Measurements from ENCODE around the gene DSN1. TPM values are rescaled to one million over a fixed set of nuclear protein-coding genes. Genes with fewer than 3 reads are reported as not detected.

Gene DSN1
- total and polyA plus RNA-seq, 2 experiments from 2014 or later, result 19.4 to 26.4 TPM

DNA sequence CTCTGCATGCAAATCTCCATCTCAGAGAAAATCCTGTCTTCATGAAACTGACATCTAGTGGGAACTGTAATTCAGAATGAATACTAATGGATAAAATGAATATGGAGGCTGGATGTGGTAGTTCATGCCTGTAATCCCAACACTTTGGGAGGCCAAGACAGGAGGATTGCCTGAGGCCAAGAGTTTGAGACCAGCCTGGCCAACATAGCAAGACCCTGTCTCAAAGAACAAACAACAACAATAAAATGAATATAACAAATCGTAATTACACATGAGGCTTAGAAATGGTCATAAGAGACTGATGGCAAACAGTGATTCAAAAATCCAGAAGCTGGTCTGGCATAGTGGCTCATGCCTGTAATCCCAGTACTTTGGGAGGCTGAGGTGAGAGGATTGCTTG, 44.6 kb upstream of the DSN1 start:
- H3K27me3 Mint-ChIP-seq (ENCODE audit: insufficient read depth, low read depth, poor library complexity), result peaks cover 10% of the 10 kb centered on the region
- H3K4me3 ChIP-seq, result no peak overlapping the region
- H3K27ac Mint-ChIP-seq, result no peak overlapping the region
- H3K4me2 ChIP-seq, result no peak overlapping the region
- peaks cover 21% of the 10 kb centered on the region for H3K4me1 Mint-ChIP-seq
- H3K36me3 ChIP-seq (ENCODE audit: insufficient read depth), result peaks cover 8% of the 10 kb centered on the region; the same call in 1 of the 2 replicates
- no peaks in the 10 kb centered on the region; the same call in 1 of the 2 replicates for H4K20me1 ChIP-seq (replicated peaks; ENCODE audit: insufficient read depth)
- H3K4me1 ChIP-seq (ENCODE audit: insufficient read depth), result peaks cover 21% of the 10 kb centered on the region
- H2AFZ ChIP-seq, result no peak overlapping the region
- 0 out of 2 replicates have a peak, but pooled peaks cover 5% of the 10 kb centered on the region for H3F3A ChIP-seq (replicated peaks; ENCODE audit: low read depth)
- TF ChIP-seq EZH2 (IDR thresholded peaks at IDR 0.05; ENCODE audit: low read depth, unreplicated experiment) (no peak), ZNF331 (CRISPR knock-in tag; IDR thresholded peaks at IDR 0.05; ENCODE audit: low read depth) (no peak), JUNB (IDR thresholded peaks at IDR 0.05; ENCODE audit: unreplicated experiment) (no peak), ZNF114 (CRISPR knock-in tag; IDR thresholded peaks at IDR 0.05) (no peak), CREB1 (CRISPR knock-in tag; IDR thresholded peaks at IDR 0.05; ENCODE audit: low read depth) (no peak), NANOG (IDR thresholded peaks at IDR 0.05; ENCODE audit: borderline replicate concordance) (no peak), EZH2phosphoT487 (IDR thresholded peaks at IDR 0.05; ENCODE audit: unreplicated experiment) (no peak)
- peaks cover 36% of the 10 kb centered on the region for H3K36me3 Mint-ChIP-seq (ENCODE audit: low read depth)
- H3K4me3 Mint-ChIP-seq, result no peak overlapping the region
- no peaks in the 10 kb centered on the region for H3K9me2 ChIP-seq (ENCODE audit: insufficient read depth)
- H3K79me2 ChIP-seq (replicated peaks; ENCODE audit: insufficient read depth), result no peaks in the 10 kb centered on the region
- H3K27ac ChIP-seq (ENCODE audit: low read depth), result no peak overlapping the region
- no peak for DNase-seq (ENCODE audit: low spot score)
- H3K9me3 Mint-ChIP-seq, result no peaks in the 10 kb centered on the region
- H3K27me3 ChIP-seq (ENCODE audit: insufficient read depth), result no peaks in the 10 kb centered on the region
- ATAC-seq, result no peak

GRCh38 chr20:36817496-36817895, 43.9 kb upstream of the DSN1 start:
- DNase-seq (ENCODE audit: low spot score), result no peak
- Mint-ChIP-seq H3K9me3 (no peaks in the 10 kb centered on the region), H3K27me3 (ENCODE audit: insufficient read depth, low read depth, poor library complexity) (peaks cover 6% of the 10 kb centered on the region), H3K4me1 (peaks cover 20% of the 10 kb centered on the region), H3K27ac (no peak overlapping the region), H3K36me3 (ENCODE audit: low read depth) (peaks cover 36% of the 10 kb centered on the region), H3K4me3 (no peak overlapping the region)
- no peaks in the 10 kb centered on the region for H3K79me2 ChIP-seq (replicated peaks; ENCODE audit: insufficient read depth)
- H3K4me2 ChIP-seq, result no peak overlapping the region
- H3K36me3 ChIP-seq (ENCODE audit: insufficient read depth), result peaks cover 8% of the 10 kb centered on the region; the same call in 1 of the 2 replicates
- H3K4me3 ChIP-seq, result no peak overlapping the region
- H3K27me3 ChIP-seq (ENCODE audit: insufficient read depth), result no peaks in the 10 kb centered on the region
- H3K9me2 ChIP-seq (ENCODE audit: insufficient read depth), result no peaks in the 10 kb centered on the region
- H3K27ac ChIP-seq (ENCODE audit: low read depth), result no peak overlapping the region
- H4K20me1 ChIP-seq (replicated peaks; ENCODE audit: insufficient read depth), result no peaks in the 10 kb centered on the region; the same call in 1 of the 2 replicates
- 0 out of 2 replicates have a peak, but pooled peaks cover 5% of the 10 kb centered on the region for H3F3A ChIP-seq (replicated peaks; ENCODE audit: low read depth)
- no peak overlapping the region for H2AFZ ChIP-seq
- ATAC-seq, result no peak
- peaks cover 21% of the 10 kb centered on the region for H3K4me1 ChIP-seq (ENCODE audit: insufficient read depth)
- no peak for TF ChIP-seq CTCF (conservative IDR thresholded peaks at IDR 0.05; ENCODE audit: low read depth in 2 of 2)
- TF ChIP-seq STAT1 (IDR thresholded peaks at IDR 0.05; ENCODE audit: unreplicated experiment), result no peak
- TF ChIP-seq CREB1 (CRISPR knock-in tag; IDR thresholded peaks at IDR 0.05; ENCODE audit: low read depth), result no peak
- TF ChIP-seq EZH2phosphoT487 (IDR thresholded peaks at IDR 0.05; ENCODE audit: unreplicated experiment), result no peak
- TF ChIP-seq, protein P1, sequence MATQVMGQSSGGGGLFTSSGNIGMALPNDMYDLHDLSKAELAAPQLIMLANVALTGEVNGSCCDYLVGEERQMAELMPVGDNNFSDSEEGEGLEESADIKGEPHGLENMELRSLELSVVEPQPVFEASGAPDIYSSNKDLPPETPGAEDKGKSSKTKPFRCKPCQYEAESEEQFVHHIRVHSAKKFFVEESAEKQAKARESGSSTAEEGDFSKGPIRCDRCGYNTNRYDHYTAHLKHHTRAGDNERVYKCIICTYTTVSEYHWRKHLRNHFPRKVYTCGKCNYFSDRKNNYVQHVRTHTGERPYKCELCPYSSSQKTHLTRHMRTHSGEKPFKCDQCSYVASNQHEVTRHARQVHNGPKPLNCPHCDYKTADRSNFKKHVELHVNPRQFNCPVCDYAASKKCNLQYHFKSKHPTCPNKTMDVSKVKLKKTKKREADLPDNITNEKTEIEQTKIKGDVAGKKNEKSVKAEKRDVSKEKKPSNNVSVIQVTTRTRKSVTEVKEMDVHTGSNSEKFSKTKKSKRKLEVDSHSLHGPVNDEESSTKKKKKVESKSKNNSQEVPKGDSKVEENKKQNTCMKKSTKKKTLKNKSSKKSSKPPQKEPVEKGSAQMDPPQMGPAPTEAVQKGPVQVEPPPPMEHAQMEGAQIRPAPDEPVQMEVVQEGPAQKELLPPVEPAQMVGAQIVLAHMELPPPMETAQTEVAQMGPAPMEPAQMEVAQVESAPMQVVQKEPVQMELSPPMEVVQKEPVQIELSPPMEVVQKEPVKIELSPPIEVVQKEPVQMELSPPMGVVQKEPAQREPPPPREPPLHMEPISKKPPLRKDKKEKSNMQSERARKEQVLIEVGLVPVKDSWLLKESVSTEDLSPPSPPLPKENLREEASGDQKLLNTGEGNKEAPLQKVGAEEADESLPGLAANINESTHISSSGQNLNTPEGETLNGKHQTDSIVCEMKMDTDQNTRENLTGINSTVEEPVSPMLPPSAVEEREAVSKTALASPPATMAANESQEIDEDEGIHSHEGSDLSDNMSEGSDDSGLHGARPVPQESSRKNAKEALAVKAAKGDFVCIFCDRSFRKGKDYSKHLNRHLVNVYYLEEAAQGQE (IDR thresholded peaks at IDR 0.05; ENCODE audit: unreplicated experiment), result no peak
- no peak for TF ChIP-seq POLR2AphosphoS5 (IDR thresholded peaks at IDR 0.05; ENCODE audit: low read depth)
- TF ChIP-seq NANOG (IDR thresholded peaks at IDR 0.05; ENCODE audit: borderline replicate concordance), result no peak
- no peak for TF ChIP-seq ZNF331 (CRISPR knock-in tag; IDR thresholded peaks at IDR 0.05; ENCODE audit: low read depth)
- no peak for TF ChIP-seq ETS1 (IDR thresholded peaks at IDR 0.05)
- TF ChIP-seq JUNB (IDR thresholded peaks at IDR 0.05; ENCODE audit: unreplicated experiment), result no peak
